Endothelial cell of umbilical vein (primary cell): ENCODE data around the gene VPS45. TPM values are rescaled to one million over a fixed set of nuclear protein-coding genes. Genes with fewer than 3 reads are reported as not detected.

Source experiments
- BruUV-seq: library from RNA; stranded (reverse); fragments of 400-500 nt; replicated peaks from 2 replicates; lab custom pipeline; 2021; lab: Mats Ljungman, UMichigan
- CTCF ChIA-PET: fragments of 300-600, 350-600 bp; sonication (Branson Sonifier 250); formaldehyde crosslinking; loops from one replicate; lab custom pipeline; 2021; ENCODE audit warnings: antibody characterized with exemption, inconsistent platforms; lab: Charles Lee
- POLR2A ChIA-PET: fragments of 300-600, 350-600 bp; sonication (Branson Sonifier 250); formaldehyde crosslinking; loops from one replicate; lab custom pipeline; 2021; ENCODE audit warnings: antibody characterized with exemption, inconsistent platforms; lab: Charles Lee
- DNase-seq: peaks from one replicate; pipeline ENCODE4 v3.0.0-alpha.2; 2011; ENCODE audit warnings: low read depth, low spot score
- FAIRE-seq: peaks from 2 replicates; lab custom pipeline; 2011; peaks lifted over from hg19 to GRCh38; lab: Jason Lieb, UNC
- H2AFZ ChIP-seq: 2 replicates; pipeline ENCODE4 v1.6.0; 2012; ENCODE audit warnings: low read depth, low read length, control low read depth, inconsistent platforms
- H3K27ac ChIP-seq: 2 replicates; pipeline ENCODE4 v1.5.1; 2011; ENCODE audit warnings: low read depth, mild to moderate bottlenecking, control low read depth, low read length, moderate library complexity; ENCODE audit not compliant: insufficient read depth
- H3K27me3 ChIP-seq, 2 experiments: 2 replicates each; pipeline versions ENCODE4 v1.6.0 to v1.6.1; 2011; ENCODE audit warnings: low read length in 2 of 2, mixed read lengths in 1 of 2; ENCODE audit not compliant: control insufficient read depth in 2 of 2, insufficient read depth in 2 of 2
- H3K36me3 ChIP-seq, 2 experiments: 2 replicates in 1 of 2; 3 replicates in 1 of 2; pipeline ENCODE4 v1.5.1; 2011; ENCODE audit warnings: low read length in 2 of 2, mild to moderate bottlenecking in 1 of 2, moderate library complexity in 1 of 2; ENCODE audit not compliant: control insufficient read depth in 2 of 2, insufficient read depth in 2 of 2; ENCODE audit errors: extremely low read depth in 1 of 2
- H3K4me1 ChIP-seq: 3 replicates; pipeline ENCODE4 v1.5.1; 2011; ENCODE audit warnings: mild to moderate bottlenecking, low read length; ENCODE audit not compliant: control insufficient read depth, insufficient read depth; ENCODE audit errors: extremely low read depth
- H3K4me2 ChIP-seq: 2 replicates; pipeline ENCODE4 v1.6.1; 2011; ENCODE audit warnings: low read length, control low read depth, mixed read lengths; ENCODE audit not compliant: insufficient read depth
- H3K4me3 ChIP-seq, 3 experiments: fragments of 200-600 bp in 1 of 3; sonication (generic), shearing (Covaris generic) in 1 of 3; replicated peaks in 1 of 3; 2 replicates each; pipeline ENCODE4 v1.5.1; 2011 to 2016; ENCODE audit warnings: control low read depth in 3 of 3, low read length in 3 of 3, mild to moderate bottlenecking in 2 of 3, inconsistent platforms in 1 of 3, low read depth in 1 of 3, moderate library complexity in 1 of 3; ENCODE audit not compliant: insufficient read depth in 1 of 3
- H3K79me2 ChIP-seq: 2 replicates; pipeline ENCODE4 v1.6.0; 2012; ENCODE audit warnings: low read length, inconsistent platforms; ENCODE audit not compliant: control insufficient read depth, insufficient read depth
- H3K9ac ChIP-seq: replicated peaks from 2 replicates; pipeline ENCODE3; 2011; ENCODE audit warnings: low read length, control low read depth; ENCODE audit not compliant: insufficient read depth; ENCODE audit errors: extremely low read depth
- H3K9me1 ChIP-seq: replicated peaks from 3 replicates; pipeline ENCODE4 v1.6.0; 2011; ENCODE audit warnings: mild to moderate bottlenecking, low read length; ENCODE audit not compliant: control insufficient read depth, insufficient read depth; ENCODE audit errors: extremely low read depth
- H3K9me3 ChIP-seq: replicated peaks from 2 replicates; pipeline ENCODE4 v1.5.1; 2012; ENCODE audit warnings: low read length, inconsistent platforms; ENCODE audit not compliant: control insufficient read depth, insufficient read depth
- H4K20me1 ChIP-seq: replicated peaks from 2 replicates; pipeline ENCODE3; 2011; ENCODE audit warnings: mild to moderate bottlenecking, low read length; ENCODE audit not compliant: control insufficient read depth, insufficient read depth; ENCODE audit errors: extremely low read depth
- EZH2 ChIP-seq: IDR thresholded peaks from 2 replicates; pipeline ENCODE4 v1.6.1; 2012; ENCODE audit warnings: borderline replicate concordance, low read depth, mild to moderate bottlenecking, moderate library complexity, low read length, inconsistent platforms; ENCODE audit not compliant: severe bottlenecking
- FOS ChIP-seq: IDR thresholded peaks from 2 replicates; pipeline ENCODE4 v1.6.1; 2011; ENCODE audit warnings: mild to moderate bottlenecking, low read length, moderate library complexity, borderline replicate concordance; ENCODE audit not compliant: insufficient read depth
- GATA2 ChIP-seq: IDR thresholded peaks from 2 replicates; pipeline ENCODE4 v1.7.0; 2011; ENCODE audit warnings: low read depth, mild to moderate bottlenecking, moderate library complexity, mixed read lengths, low read length; ENCODE audit not compliant: insufficient read length, insufficient read depth
- JUN ChIP-seq: IDR thresholded peaks from 2 replicates; pipeline ENCODE4 v1.6.1; 2011; ENCODE audit warnings: borderline replicate concordance, low read depth; ENCODE audit not compliant: insufficient read length, insufficient read depth
- MYC ChIP-seq: IDR thresholded peaks from one replicate; pipeline ENCODE4 v1.6.1; 2011; ENCODE audit warnings: mild to moderate bottlenecking, low read depth, low read length
- POLR2A ChIP-seq: IDR thresholded peaks from 2 replicates; pipeline ENCODE4 v1.6.1; 2012; ENCODE audit warnings: low read depth, mild to moderate bottlenecking, control low read depth, low read length
- POLR2AphosphoS5 ChIP-seq: IDR thresholded peaks from 2 replicates; pipeline ENCODE4 v1.6.1; 2012; ENCODE audit warnings: low read depth, mild to moderate bottlenecking, control low read depth, low read length, moderate library complexity; ENCODE audit not compliant: insufficient read depth
- dilution Hi-C: fragments of 300-500 bp; cut with MboI; formaldehyde crosslinking; loops from one replicate; pipeline ENCODE4 v1.15.0; 2019; ENCODE audit warnings: low sequenced_read_pairs; ENCODE audit not compliant: extremely low pct_ligation_motif_present
- intact Hi-C: fragments of 100-400 bp; cut with micrococcal nuclease; formaldehyde crosslinking; loops from one replicate; pipeline ENCODE4 v1.10.0; 2022
- polyA plus RNA-seq, 4 experiments: library from polyadenylated mRNA; depleted of rRNA in 3 of 4; stranded (reverse) in 3 of 4; unstranded in 1 of 4; fragments of >200 nt; gene quantifications; 2 replicates each; pipeline versions ENCODE4 v1.2.1 to v1.2.3, GENCODE V29; 2011 to 2012; ENCODE audit warnings: missing spikeins in 1 of 4
- total RNA-seq: library from RNA; stranded (reverse); gene quantifications from 2 replicates; pipeline ENCODE4 v1.2.3, GENCODE V29; 2021
- TF ChIP-seq, protein P1 (sequence below), 2 donors: IDR thresholded peaks; 1 replicate in 1 of 2; 2 replicates in 1 of 2; pipeline ENCODE4 v1.5.1; 2011; ENCODE audit warnings: low read length in 2 of 2, mild to moderate bottlenecking in 2 of 2, moderate library complexity in 2 of 2, control low read depth in 1 of 2, inconsistent platforms in 1 of 2, low read depth in 1 of 2; ENCODE audit not compliant: insufficient read depth in 1 of 2; ENCODE audit errors: extremely low read depth in 1 of 2
- TF ChIP-seq, protein P2 (sequence below): IDR thresholded peaks from 2 replicates; pipeline ENCODE4 v1.6.1; 2011; ENCODE audit not compliant: insufficient read depth, insufficient read length

The VPS45 gene
- total and polyA plus RNA-seq, 2 donors (not counting 3 experiments of a cell fraction or from before 2014, with no cell fraction given): 24.8 to 43.7 TPM

DNA sequence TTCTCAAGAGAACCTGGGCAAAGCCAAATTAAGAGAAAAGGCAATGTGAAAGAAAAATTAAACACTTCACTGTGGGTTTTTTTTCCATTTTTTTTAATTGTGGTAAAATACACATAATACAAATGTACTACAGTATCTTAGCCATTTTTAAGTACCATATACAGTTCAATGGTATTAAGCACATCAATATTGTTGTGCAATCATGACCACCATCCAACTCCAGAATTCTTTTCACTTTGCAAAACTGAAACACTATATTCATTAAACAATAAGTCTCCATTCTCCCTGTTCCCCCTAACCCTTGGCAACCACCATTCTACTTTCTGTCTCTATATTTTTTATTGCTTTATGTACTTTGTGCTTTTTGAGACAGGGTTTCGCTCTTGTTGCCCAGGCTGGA lies 39.3 kb upstream of the VPS45 start:
- dilution Hi-C loops (loop anchor here (25.0 kb wide), 1 partner anchor 141 kb away; the partner anchor contains the start of gene BOLA1), intact Hi-C loops (no loop called here)
- Histone ChIP-seq H3K4me1 (no peaks in the 10 kb centered on the region), H2AFZ (no peak overlapping the region), H3K9me3 (no peaks in the 10 kb centered on the region), H3K27me3 (no peaks in the 10 kb centered on the region), H3K4me2 (no peak overlapping the region), H3K27ac (no peak overlapping the region), H4K20me1 (no peaks in the 10 kb centered on the region), H3K9me1 (no peaks in the 10 kb centered on the region), H3K79me2 (no peaks in the 10 kb centered on the region), H3K36me3 (no peaks in the 10 kb centered on the region), H3K4me3 (no peak overlapping the region), H3K9ac (no peak overlapping the region)
- DNase-seq: no peak
- BruUV-seq: no TSS peak
- FAIRE-seq: no peak
- ChIA-PET CTCF (no interaction called here), POLR2A (no interaction called here)
- TF ChIP-seq EZH2: no peak
- TF ChIP-seq, protein P1, sequence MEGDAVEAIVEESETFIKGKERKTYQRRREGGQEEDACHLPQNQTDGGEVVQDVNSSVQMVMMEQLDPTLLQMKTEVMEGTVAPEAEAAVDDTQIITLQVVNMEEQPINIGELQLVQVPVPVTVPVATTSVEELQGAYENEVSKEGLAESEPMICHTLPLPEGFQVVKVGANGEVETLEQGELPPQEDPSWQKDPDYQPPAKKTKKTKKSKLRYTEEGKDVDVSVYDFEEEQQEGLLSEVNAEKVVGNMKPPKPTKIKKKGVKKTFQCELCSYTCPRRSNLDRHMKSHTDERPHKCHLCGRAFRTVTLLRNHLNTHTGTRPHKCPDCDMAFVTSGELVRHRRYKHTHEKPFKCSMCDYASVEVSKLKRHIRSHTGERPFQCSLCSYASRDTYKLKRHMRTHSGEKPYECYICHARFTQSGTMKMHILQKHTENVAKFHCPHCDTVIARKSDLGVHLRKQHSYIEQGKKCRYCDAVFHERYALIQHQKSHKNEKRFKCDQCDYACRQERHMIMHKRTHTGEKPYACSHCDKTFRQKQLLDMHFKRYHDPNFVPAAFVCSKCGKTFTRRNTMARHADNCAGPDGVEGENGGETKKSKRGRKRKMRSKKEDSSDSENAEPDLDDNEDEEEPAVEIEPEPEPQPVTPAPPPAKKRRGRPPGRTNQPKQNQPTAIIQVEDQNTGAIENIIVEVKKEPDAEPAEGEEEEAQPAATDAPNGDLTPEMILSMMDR (IDR thresholded peaks at IDR 0.05; ENCODE audit: extremely low read depth in 1 of 2, insufficient read depth in 1 of 2, low read depth in 1 of 2, low read length in 2 of 2): no peak
- TF ChIP-seq FOS: no peak
- TF ChIP-seq, protein P2, sequence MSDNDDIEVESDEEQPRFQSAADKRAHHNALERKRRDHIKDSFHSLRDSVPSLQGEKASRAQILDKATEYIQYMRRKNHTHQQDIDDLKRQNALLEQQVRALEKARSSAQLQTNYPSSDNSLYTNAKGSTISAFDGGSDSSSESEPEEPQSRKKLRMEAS: no peak
- no peak for TF ChIP-seq MYC
- TF ChIP-seq POLR2A: no peak
- TF ChIP-seq POLR2AphosphoS5: no peak
- no peak for TF ChIP-seq GATA2
- TF ChIP-seq JUN: no peak
